ENCODE data around the gene GREB1. TPM values are rescaled to one million over a fixed set of nuclear protein-coding genes. Genes with fewer than 3 reads are reported as not detected.

Gene GREB1
- total RNA-seq, 1 experiment from 2014 or later = 6.2 TPM

DNA sequence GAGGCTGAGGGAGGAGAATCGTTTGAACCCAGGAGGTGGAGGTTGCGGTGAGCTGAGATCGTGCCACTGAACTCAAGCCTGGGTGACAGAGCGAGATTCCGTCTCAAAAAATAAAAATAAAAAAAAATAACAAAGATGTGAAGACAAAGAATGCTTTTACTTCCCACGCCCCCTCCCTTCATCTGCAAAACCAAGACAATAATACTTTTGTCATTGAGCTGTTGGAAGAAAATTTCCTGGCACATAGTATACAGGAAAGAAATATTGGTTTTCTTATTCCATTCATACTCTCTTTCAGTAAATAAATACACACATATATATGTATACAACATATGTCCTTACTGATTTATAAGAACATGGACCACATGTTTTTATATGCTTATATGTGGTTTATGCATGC lies 12.2 kb downstream of the GREB1 start:
- DNase-seq (ENCODE audit: low read depth, low spot score) (no peak), ATAC-seq (no peak)
- no TSS peak for BruUV-seq (replicated peaks)
- POLR2A ChIA-PET = no interaction called here
- no peak overlapping the region for H3K27ac ChIP-seq (ENCODE audit: low read depth, low read length)
- H4K20me1 ChIP-seq (ENCODE audit: insufficient read depth) = no peaks in the 10 kb centered on the region
- H3K4me2 ChIP-seq (ENCODE audit: low read length) = no peak overlapping the region
- CTCF ChIA-PET = no interaction called here
- RAD21 ChIA-PET (ENCODE audit: low non-redundant PET in 1 of 2, low total read pairs in 2 of 2, uncharacterized antibody in 2 of 2, unreplicated experiment in 2 of 2) = no interaction called here
- intact Hi-C loops (cut with micrococcal nuclease) = no loop called here
- TF ChIP-seq SP1 (IDR thresholded peaks at IDR 0.05; ENCODE audit: low read depth) (no peak), TCF7L2 (IDR thresholded peaks at IDR 0.05; ENCODE audit: borderline replicate concordance, extremely low read depth, insufficient read depth, insufficient read length) (no peak), EGR1 (IDR thresholded peaks at IDR 0.05; ENCODE audit: low read depth) (no peak), CEBPB (IDR thresholded peaks at IDR 0.05; ENCODE audit: low read depth) (no peak), FOSL1 (IDR thresholded peaks at IDR 0.05; ENCODE audit: low read depth) (no peak), SIN3A (IDR thresholded peaks at IDR 0.05; ENCODE audit: low read depth) (no peak), SRF (IDR thresholded peaks at IDR 0.05; ENCODE audit: low read depth) (no peak), EZH2phosphoT487 (IDR thresholded peaks at IDR 0.05; ENCODE audit: borderline replicate concordance) (no peak)
- TF ChIP-seq, protein P1, sequence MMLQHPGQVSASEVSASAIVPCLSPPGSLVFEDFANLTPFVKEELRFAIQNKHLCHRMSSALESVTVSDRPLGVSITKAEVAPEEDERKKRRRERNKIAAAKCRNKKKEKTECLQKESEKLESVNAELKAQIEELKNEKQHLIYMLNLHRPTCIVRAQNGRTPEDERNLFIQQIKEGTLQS (IDR thresholded peaks at IDR 0.05) = no peak
- TF ChIP-seq, protein P2, sequence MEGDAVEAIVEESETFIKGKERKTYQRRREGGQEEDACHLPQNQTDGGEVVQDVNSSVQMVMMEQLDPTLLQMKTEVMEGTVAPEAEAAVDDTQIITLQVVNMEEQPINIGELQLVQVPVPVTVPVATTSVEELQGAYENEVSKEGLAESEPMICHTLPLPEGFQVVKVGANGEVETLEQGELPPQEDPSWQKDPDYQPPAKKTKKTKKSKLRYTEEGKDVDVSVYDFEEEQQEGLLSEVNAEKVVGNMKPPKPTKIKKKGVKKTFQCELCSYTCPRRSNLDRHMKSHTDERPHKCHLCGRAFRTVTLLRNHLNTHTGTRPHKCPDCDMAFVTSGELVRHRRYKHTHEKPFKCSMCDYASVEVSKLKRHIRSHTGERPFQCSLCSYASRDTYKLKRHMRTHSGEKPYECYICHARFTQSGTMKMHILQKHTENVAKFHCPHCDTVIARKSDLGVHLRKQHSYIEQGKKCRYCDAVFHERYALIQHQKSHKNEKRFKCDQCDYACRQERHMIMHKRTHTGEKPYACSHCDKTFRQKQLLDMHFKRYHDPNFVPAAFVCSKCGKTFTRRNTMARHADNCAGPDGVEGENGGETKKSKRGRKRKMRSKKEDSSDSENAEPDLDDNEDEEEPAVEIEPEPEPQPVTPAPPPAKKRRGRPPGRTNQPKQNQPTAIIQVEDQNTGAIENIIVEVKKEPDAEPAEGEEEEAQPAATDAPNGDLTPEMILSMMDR (IDR thresholded peaks at IDR 0.05 in 2 of 3, conservative IDR thresholded peaks at IDR 0.05 in 1 of 3; ENCODE audit: borderline replicate concordance in 1 of 3, insufficient read depth in 1 of 3, low read depth in 2 of 3, low read length in 2 of 3) = no peak
- TF ChIP-seq, protein P3, sequence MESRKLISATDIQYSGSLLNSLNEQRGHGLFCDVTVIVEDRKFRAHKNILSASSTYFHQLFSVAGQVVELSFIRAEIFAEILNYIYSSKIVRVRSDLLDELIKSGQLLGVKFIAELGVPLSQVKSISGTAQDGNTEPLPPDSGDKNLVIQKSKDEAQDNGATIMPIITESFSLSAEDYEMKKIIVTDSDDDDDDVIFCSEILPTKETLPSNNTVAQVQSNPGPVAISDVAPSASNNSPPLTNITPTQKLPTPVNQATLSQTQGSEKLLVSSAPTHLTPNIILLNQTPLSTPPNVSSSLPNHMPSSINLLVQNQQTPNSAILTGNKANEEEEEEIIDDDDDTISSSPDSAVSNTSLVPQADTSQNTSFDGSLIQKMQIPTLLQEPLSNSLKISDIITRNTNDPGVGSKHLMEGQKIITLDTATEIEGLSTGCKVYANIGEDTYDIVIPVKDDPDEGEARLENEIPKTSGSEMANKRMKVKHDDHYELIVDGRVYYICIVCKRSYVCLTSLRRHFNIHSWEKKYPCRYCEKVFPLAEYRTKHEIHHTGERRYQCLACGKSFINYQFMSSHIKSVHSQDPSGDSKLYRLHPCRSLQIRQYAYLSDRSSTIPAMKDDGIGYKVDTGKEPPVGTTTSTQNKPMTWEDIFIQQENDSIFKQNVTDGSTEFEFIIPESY (IDR thresholded peaks at IDR 0.05; ENCODE audit: extremely low read depth, insufficient replicate concordance, low read length) = no peak
- H3K4me3 ChIP-seq (replicated peaks in 1 of 2; ENCODE audit: low read depth in 1 of 2, low read length in 2 of 2) = no peak overlapping the region
- H3K79me2 ChIP-seq (ENCODE audit: insufficient read depth, low read length) = no peaks in the 10 kb centered on the region
- no peaks in the 10 kb centered on the region for H3K9me3 ChIP-seq (ENCODE audit: control insufficient read depth in 1 of 2, insufficient read depth in 1 of 2, low read depth in 1 of 2, low read length in 2 of 2)
- H3K9me2 ChIP-seq (ENCODE audit: insufficient read depth) = no peaks in the 10 kb centered on the region
- H3K4me1 ChIP-seq (ENCODE audit: control insufficient read depth in 1 of 2, insufficient read depth in 2 of 2, low read length in 2 of 2) = no peaks in the 10 kb centered on the region
- H2AFZ ChIP-seq (ENCODE audit: low read depth, low read length, poor library complexity, severe bottlenecking) = no peak overlapping the region
- no peaks in the 10 kb centered on the region for H3K36me3 ChIP-seq (ENCODE audit: control insufficient read depth in 1 of 2, insufficient read depth in 2 of 2, low read length in 2 of 2)
- H3K27me3 ChIP-seq (ENCODE audit: insufficient read depth, low read length) = no peaks in the 10 kb centered on the region
- H3K9ac ChIP-seq (ENCODE audit: low read length) = no peak overlapping the region
